DMS 273 treated with DMSO at 0.1 percent for 48 hours (cell line): Measurements from ENCODE around the gene APOA4.
"Not testable (repeated sequence)": the region's sequence is repeated elsewhere in the genome, so short reads cannot be mapped to it uniquely, and the experiment has no call there.

Source experiments
- DNase-seq: peaks from one replicate; lab custom pipeline; 2025; lab: John Stamatoyannopoulos, UW

Gene APOA4

DNA sequence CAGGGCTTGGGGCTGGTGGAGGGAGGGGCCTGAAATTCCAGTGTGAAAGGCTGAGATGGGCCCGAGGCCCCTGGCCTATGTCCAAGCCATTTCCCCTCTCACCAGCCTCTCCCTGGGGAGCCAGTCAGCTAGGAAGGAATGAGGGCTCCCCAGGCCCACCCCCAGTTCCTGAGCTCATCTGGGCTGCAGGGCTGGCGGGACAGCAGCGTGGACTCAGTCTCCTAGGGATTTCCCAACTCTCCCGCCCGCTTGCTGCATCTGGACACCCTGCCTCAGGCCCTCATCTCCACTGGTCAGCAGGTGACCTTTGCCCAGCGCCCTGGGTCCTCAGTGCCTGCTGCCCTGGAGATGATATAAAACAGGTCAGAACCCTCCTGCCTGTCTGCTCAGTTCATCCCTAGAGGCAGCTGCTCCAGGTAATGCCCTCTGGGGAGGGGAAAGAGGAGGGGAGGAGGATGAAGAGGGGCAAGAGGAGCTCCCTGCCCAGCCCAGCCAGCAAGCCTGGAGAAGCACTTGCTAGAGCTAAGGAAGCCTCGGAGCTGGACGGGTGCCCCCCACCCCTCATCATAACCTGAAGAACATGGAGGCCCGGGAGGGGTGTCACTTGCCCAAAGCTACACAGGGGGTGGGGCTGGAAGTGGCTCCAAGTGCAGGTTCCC, 6.5 kb upstream of the APOA4 start, which contains the start of gene APOC3:
APOC3 (plus strand) TSS at position 383 of the 659 bp plus-strand sequence. CDS start 676 bp downstream, outside the sequence.
- DNase-seq = no peak

DNA sequence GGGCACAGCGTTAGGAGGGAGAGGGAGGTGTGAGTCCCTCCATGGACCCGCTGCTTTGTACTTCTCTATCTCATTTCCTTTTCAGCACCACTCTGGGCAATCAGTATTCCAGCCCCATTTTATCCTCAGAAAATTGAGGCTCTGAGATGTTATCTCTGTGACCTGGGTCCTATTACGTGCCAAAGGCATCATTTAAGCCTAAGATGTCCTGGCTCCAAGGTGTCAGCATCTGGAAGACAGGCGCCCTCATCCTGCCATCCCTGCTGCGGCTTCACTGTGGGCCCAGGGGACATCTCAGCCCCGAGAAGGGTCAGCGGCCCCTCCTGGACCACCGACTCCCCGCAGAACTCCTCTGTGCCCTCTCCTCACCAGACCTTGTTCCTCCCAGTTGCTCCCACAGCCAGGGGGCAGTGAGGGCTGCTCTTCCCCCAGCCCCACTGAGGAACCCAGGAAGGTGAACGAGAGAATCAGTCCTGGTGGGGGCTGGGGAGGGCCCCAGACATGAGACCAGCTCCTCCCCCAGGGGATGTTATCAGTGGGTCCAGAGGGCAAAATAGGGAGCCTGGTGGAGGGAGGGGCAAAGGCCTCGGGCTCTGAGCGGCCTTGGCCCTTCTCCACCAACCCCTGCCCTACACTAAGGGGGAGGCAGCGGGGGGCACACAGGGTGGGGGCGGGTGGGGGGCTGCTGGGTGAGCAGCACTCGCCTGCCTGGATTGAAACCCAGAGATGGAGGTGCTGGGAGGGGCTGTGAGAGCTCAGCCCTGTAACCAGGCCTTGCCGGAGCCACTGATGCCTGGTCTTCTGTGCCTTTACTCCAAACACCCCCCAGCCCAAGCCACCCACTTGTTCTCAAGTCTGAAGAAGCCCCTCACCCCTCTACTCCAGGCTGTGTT, 5.8 kb upstream of the APOA4 start:
- no peak for DNase-seq

DNA sequence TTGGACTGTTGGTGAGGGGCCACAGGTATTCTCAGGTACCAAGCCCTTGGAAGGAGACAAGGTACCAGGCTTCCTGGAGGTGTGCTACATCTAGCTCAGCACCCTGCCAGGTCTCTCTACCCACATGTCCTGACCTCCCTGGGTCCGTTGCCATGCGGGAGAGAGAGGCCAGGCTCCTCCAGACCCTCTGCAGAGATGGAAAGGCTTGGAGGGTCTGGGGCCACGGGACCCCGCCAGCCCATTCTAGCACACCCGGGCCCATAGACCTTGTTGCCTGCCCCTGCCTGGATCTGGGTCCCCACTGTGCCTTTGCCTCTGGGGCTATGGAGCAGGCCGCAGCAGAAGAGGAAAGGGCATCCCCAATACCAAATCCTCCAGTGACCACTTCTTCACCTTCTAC, 4.4 kb upstream of the APOA4 start:
- no peak for DNase-seq

DNA sequence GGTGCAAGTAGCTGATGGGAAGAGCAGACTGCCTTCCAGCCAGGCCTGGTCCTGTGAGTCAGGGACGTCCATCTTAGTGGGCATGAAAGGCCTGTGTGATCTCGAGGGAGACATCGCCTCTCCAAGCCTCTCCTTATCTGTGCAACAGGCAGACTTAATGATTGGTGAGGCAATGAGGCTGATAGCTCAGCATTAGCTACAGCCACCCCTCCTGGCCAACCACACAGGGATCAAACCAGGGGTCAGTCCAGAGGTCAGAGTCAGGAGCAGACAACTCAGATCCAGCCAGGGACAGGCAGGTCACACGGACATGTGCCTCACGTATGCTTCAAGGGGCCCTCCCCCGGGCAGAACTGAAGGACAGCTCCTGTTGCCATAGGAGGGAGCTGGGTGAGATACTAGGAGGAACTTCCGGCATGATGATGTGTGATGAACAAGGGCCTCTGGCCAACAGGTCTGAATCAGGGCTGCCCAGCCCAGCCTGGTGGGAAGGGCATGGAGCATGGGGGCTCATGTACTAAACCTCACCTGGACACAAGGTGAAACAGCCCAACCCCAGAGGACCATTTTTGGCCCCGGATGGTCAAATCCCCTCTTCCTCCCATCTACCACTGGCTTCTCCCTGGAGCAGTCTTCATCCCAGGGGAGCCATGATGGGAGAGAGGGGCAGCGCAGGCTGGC, 3.8 kb upstream of the APOA4 start:
- DNase-seq = no peak

GRCh38 chr11:116825854-116826750, 3.0 kb upstream of the APOA4 start:
- no peak for DNase-seq

DNA sequence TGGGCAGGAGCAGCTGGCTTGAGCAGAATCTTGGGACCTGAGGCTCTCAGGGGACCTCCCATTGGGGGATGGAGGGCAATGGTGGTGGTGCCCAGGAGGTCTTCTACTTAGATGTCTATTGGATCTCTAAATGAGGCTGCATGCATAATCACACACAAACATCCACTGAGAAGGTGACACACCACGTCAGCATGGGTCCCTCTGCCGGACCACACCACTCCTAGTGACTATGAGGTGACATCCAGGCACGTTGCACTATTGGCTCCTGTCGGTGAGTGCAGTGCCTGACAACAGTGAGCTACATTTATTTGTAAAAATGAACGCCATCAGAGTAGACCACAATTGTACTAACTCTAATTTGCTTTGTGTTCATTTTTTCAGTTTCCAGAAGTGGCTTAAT, 2.3 kb upstream of the APOA4 start:
- no peak for DNase-seq

- DNase-seq = no peak
Measured at GRCh38 chr11:116822575-116822974, 529 bp downstream of the APOA4 start.

- DNase-seq = no peak
Measured at GRCh38 chr11:116821050-116821918, 1.8 kb downstream of the APOA4 start.

- DNase-seq = no peak
Measured at GRCh38 chr11:116819049-116819448, 4.1 kb downstream of the APOA4 start.

DNA sequence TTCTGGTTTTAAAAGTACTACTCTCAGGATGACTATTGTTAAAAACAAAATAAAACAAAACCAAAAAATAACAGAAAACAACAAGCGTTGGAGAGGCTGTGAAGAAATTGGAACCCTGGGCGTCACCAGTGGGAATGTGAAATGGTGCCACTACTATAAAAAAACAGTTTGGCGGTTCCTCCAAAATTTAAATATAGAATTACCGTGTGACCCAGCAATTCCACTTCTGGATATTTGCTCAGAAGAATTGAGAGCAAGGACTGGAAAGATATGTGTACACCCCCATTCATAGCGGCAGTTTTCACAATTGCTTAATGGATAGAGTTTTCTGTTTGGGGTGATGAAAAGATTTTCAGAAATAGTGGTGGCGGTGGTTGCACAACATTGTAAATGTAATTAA, 8.6 kb downstream of the APOA4 start:
- no peak for DNase-seq

DNA sequence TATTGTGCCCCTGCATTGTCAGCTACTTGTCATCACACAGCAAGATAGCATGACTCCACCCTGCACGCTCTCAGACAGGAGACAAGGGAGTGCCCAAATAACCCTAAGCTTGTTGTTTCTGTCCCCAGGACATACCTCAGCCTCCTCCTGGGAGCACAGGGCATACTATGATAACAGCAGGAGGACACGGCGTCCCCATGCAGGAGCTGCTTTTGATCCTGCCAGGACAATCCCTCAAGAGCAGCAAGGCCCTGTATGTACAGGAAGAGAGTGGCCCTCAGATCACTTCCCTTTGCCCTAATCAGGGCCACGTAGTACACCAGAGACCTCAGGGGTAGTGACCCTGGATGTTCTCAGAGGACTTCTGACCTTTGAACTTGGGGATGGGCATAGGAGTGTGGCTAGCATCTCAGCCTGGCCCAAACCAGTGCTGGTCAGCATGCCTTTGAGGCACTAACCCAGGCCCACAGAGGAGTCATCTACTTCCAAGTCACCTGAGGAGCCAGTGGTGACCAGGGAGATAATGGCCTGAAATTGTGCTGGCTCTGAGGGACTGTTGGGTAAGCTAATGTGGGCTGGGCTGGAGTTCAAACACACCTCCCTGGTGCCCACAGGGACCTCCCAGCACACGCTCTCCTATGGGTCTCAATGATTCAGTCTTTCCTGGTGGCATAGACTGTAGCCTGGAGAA, 9.2 kb downstream of the APOA4 start:
- DNase-seq = no peak

DNA sequence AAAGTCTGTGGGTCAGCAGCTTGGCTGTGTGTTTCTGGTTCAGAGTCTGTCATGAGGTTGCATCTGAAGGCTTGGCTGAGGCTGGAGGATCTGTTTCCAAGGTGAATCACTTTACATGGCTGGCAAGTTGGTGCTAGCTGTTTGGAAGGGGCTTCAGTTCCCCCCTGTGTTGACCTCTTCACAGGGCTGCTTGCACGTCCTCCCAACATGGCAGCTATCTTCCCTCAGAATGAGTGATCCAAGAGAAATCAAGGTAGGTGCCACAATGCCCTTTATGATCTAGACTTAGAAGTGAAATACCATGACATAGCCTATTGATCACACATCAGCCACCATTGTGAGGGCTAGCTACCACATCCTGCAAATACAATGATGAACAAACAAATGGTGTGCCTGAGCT, 9.9 kb downstream of the APOA4 start:
- DNase-seq = no peak

GRCh38 chr11:116812109-116812508, 11.0 kb downstream of the APOA4 start:
- DNase-seq = no peak

- DNase-seq = no peak
Measured at GRCh38 chr11:116811194-116811593, 11.9 kb downstream of the APOA4 start.

GRCh38 chr11:116808262-116809175, 14.6 kb downstream of the APOA4 start:
- DNase-seq = no peak

DNA sequence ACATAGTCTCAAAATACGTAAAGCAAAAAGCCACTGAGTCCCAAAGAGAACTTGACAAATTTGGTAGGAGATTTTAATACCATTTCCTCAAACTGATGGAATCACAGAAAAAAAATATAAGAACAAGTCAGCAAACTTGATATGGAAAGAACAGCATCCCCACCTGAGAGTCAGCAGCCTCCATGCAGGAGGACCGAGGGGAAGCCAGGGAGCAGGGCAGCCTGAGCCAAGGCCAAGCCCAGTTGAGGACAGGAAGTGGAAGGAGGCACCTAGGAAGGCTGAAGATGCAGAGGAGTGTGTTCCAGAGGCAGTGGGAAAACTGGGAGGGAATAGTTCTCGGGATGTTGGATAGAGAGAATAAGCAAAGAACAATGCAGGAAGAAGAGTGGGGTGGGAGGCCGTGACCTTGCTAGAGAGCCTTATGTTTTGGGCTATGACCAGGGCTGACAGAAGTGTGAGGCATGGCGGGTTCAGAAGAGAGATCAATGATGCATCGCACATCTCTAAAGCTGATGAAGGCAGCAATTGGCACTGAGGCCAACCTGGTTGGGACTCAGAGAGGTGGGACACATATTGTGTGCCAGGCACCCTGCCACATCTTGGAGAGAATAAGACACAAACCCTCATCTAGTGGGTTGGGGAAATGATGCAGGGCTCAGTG, 15.4 kb downstream of the APOA4 start:
- no peak for DNase-seq

DNA sequence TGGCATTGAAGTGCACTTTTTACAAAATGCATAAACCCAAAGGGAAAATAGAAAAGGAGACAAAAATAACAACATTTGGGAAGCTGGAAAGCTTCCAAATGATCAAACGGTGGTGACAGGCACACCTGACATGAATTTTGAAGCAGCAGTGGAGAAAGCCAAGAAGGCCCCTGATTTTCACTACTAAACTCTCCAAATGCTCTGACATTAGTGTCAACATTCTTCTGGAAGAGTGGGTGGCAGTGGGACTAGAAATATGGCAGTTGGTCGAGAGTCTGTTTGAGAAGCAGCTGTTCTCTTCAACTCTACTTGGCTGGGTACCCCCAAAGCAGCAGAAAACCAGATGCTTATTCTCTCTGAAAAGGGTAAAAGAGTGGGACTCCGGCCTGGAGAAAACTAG, 19.1 kb downstream of the APOA4 start:
- no peak for DNase-seq

DNA sequence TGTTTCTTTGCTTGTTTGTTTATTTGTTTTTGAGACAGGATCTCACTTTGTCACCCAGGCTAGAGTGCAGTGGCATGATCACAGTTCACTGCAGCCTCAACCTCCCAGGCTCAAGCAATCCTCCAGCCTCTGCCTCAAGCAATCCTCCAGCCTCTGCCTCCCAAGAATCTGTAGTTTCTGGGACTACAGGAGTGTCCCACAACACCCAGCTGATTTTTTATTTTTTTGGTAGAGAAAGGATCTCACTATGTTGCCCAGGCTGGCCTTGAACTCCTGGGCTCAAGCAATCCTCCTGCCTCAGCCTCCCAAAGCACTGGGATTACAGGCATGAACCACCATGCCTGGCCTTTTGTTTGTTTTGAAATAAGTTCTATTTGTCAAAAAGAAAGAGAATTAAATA, 21.4 kb downstream of the APOA4 start:
- DNase-seq = not testable (repeated sequence)

- no peak for DNase-seq
Measured at GRCh38 chr11:116800610-116801009, 22.5 kb downstream of the APOA4 start.
